IgD-negative memory B cell (primary cell): ENCODE data around the gene MACROH2A1. TPM values are rescaled to one million over a fixed set of nuclear protein-coding genes. Genes with fewer than 3 reads are reported as not detected.
"Not testable (repeated sequence)": the region's sequence is repeated elsewhere in the genome, so short reads cannot be mapped to it uniquely, and the experiment has no call there.

ENCODE experiments used
- H3K27ac Mint-ChIP-seq, 3 donors: one replicate each; pipeline ENCODE4 v1.8.0; 2020 to 2022; ENCODE audit warnings: mild to moderate bottlenecking in 3 of 3, mixed read lengths in 3 of 3, moderate library complexity in 1 of 3
- H3K27me3 Mint-ChIP-seq: one replicate; pipeline ENCODE4 v1.8.0; 2021; ENCODE audit warnings: mixed read lengths
- H3K36me3 Mint-ChIP-seq: one replicate; pipeline ENCODE4 v1.8.0; 2020; ENCODE audit warnings: mild to moderate bottlenecking, mixed read lengths
- H3K4me1 Mint-ChIP-seq, 3 donors: one replicate each; pipeline ENCODE4 v1.8.0; 2020 to 2022; ENCODE audit warnings: mixed read lengths in 3 of 3, mild to moderate bottlenecking in 1 of 3
- H3K4me3 Mint-ChIP-seq, 4 donors: one replicate each; pipeline ENCODE4 v1.8.0; 2020 to 2022; ENCODE audit warnings: mild to moderate bottlenecking in 4 of 4, mixed read lengths in 4 of 4, moderate library complexity in 3 of 4
- H3K9me3 Mint-ChIP-seq, 3 donors: one replicate each; pipeline ENCODE4 v1.8.0; 2020 to 2021; ENCODE audit warnings: mixed read lengths in 3 of 3, mild to moderate bottlenecking in 1 of 3
- polyA plus RNA-seq: library from polyadenylated mRNA; unstranded; fragments of 300-500 nt; fragmentation: Illumina TruSeq; gene quantifications from one replicate; pipeline ENCODE4 v1.2.3, GENCODE V29; 2021

The MACROH2A1 gene
- polyA plus RNA-seq, 1 donor from 2014 or later, result 121 TPM

- H3K27me3 Mint-ChIP-seq, result no peaks in the 10 kb centered on the region
- H3K4me1 Mint-ChIP-seq, result peaks cover 1 to 12% (median 4%) of the 10 kb centered on the region in 3 donors
- H3K36me3 Mint-ChIP-seq, result peaks cover 10% of the 10 kb centered on the region
- no peaks in the 10 kb centered on the region for H3K9me3 Mint-ChIP-seq
- H3K27ac Mint-ChIP-seq, result no peak overlapping the region
- H3K4me3 Mint-ChIP-seq, result no peak overlapping the region
Observed at GRCh38 chr5:135367076-135367475, 32.0 kb downstream of the MACROH2A1 start.

GRCh38 chr5:135365281-135365680 is 33.8 kb downstream of the MACROH2A1 start:
- Mint-ChIP-seq H3K4me3 (no peak overlapping the region), H3K36me3 (peaks cover 12% of the 10 kb centered on the region), H3K27ac (no peak overlapping the region), H3K4me1 (peaks cover 0 to 1% (median 0%) of the 10 kb centered on the region in 3 donors), H3K9me3 (no peaks in the 10 kb centered on the region), H3K27me3 (no peaks in the 10 kb centered on the region)

- Mint-ChIP-seq H3K4me3 (no peak overlapping the region), H3K36me3 (peaks cover 12% of the 10 kb centered on the region), H3K4me1 (peaks cover 0 to 1% (median 0%) of the 10 kb centered on the region in 3 donors), H3K9me3 (no peaks in the 10 kb centered on the region), H3K27ac (no peak overlapping the region), H3K27me3 (no peaks in the 10 kb centered on the region)
Observed at GRCh38 chr5:135364421-135365262, 34.4 kb downstream of the MACROH2A1 start.

DNA sequence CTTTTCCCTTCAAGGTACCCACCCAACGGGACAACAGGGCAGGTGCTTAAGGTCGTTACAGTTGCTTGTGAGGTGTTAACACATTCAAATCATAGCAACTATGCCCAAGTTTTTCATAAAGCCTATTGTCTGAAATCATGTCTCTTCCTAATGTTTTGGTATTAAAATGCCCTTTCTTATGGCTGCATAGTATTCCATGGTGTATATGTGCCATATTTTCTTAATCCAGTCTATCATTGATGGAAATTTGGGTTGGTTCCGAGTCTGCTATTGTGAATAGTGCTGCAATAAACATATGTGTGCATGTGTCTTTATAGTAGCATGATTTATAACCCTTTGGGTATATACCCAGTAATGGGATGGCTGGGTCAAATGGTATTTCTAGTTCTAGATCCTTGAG is 35.7 kb downstream of the MACROH2A1 start:
- not testable (repeated sequence) for H3K27me3 Mint-ChIP-seq, H3K9me3 Mint-ChIP-seq, H3K27ac Mint-ChIP-seq, H3K4me1 Mint-ChIP-seq, H3K4me3 Mint-ChIP-seq
- H3K36me3 Mint-ChIP-seq, result peaks cover 12% of the 10 kb centered on the region

DNA sequence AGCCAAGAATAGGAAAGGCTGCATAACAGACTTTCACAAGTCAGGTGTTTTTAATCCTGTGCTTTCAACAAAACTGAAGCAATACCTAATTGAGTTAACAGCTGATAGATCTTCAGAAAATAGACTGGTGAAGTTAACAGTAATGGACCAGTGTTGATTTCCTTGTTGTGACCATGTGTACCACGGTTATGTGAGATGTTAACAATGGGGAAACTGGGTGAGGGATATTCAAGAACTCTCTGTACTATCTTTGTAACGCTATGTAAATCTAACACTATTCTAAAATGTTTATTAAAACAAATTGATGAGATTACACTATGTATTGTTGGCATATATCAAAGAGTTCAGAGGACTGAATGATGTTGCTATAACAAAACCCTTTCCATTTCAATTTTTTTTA is 36.9 kb downstream of the MACROH2A1 start:
- peaks cover 0 to 2% (median 1%) of the 10 kb centered on the region in 3 donors for H3K4me1 Mint-ChIP-seq

GRCh38 chr5:135360278-135361274 is 38.5 kb downstream of the MACROH2A1 start:
- peaks cover 0 to 2% (median 1%) of the 10 kb centered on the region in 3 donors for H3K4me1 Mint-ChIP-seq
- H3K4me3 Mint-ChIP-seq, result no peak overlapping the region
- H3K36me3 Mint-ChIP-seq, result peaks cover 14% of the 10 kb centered on the region
- H3K27ac Mint-ChIP-seq, result peak overlapping the region in 1 of 3 donors; percentile 47
- no peaks in the 10 kb centered on the region for H3K9me3 Mint-ChIP-seq
- H3K27me3 Mint-ChIP-seq, result no peaks in the 10 kb centered on the region

More for the DNA sequence above, 36.9 kb downstream of the MACROH2A1 start:
- Mint-ChIP-seq H3K9me3 (no peaks in the 10 kb centered on the region), H3K36me3 (peaks cover 14% of the 10 kb centered on the region), H3K27ac (no peak overlapping the region), H3K4me3 (no peak overlapping the region), H3K27me3 (no peaks in the 10 kb centered on the region)

DNA sequence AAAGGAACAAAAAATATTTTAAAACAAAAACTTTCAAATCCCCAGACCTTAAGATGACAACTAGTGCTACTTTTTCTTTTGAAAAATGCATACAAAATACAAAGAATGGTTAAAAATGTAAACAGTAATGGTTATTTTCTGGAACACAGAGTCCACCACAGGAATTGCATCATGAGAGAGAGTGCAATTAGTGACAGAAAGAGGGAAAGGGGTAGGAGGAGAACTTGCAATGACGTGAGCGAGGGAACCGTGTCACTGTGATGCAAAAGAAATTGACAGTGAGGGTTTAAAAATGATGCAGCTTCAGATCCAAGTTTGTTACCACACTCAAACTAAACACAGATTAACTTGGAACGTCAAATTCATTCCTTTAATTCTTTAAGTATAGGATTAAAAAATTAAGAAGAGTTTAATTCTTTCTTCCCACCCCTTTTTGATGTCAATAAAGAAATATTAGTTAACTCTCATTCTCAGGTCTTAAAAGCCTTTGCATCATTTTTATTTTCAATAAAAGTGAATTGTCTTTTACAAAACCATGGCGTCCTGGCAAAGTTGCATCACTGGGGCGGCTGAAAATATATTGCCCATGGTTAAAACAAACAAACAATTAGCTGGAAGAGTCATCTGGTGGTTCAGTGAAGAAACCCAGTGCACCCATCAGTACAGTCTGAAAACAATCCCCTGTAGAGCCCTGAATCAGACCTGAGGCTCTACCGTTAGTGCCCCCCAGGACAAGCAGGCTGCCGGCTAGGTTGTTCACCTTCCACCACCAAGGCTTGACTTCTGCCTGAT is 39.5 kb downstream of the MACROH2A1 start:
- no peak overlapping the region for H3K4me3 Mint-ChIP-seq
- H3K36me3 Mint-ChIP-seq, result peaks cover 13% of the 10 kb centered on the region
- H3K4me1 Mint-ChIP-seq, result peaks cover 0 to 2% (median 0%) of the 10 kb centered on the region in 3 donors
- no peak overlapping the region for H3K27ac Mint-ChIP-seq
- H3K27me3 Mint-ChIP-seq, result no peaks in the 10 kb centered on the region
- no peaks in the 10 kb centered on the region for H3K9me3 Mint-ChIP-seq

DNA sequence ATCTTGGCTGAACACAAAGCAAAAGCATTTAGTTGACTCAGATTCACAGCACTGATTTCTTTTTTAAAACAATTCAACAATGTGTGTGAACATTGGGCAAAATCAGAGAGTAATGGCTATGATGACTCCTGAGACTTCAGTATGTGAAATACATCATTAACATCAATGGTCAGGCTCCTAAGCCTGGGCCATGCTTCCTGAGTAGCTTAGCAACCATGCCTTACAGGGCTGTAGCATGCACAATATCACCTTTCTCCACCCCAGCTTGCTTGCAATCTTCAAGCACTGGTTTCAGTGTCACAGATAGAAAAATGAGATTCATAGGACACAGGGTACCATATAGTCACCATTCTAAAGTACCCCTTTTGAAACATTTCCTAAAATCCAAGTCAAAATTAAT is 41.3 kb downstream of the MACROH2A1 start:
- peaks cover 10% of the 10 kb centered on the region for H3K36me3 Mint-ChIP-seq
- no peak overlapping the region for H3K4me3 Mint-ChIP-seq
- peaks cover 0 to 4% (median 0%) of the 10 kb centered on the region in 3 donors for H3K4me1 Mint-ChIP-seq
- H3K9me3 Mint-ChIP-seq, result no peaks in the 10 kb centered on the region
- peak overlapping the region in 1 of 3 donors; percentile 47 for H3K27ac Mint-ChIP-seq
- H3K27me3 Mint-ChIP-seq, result no peaks in the 10 kb centered on the region

GRCh38 chr5:135356522-135357318 is 42.3 kb downstream of the MACROH2A1 start:
- H3K27me3 Mint-ChIP-seq, result no peaks in the 10 kb centered on the region

DNA sequence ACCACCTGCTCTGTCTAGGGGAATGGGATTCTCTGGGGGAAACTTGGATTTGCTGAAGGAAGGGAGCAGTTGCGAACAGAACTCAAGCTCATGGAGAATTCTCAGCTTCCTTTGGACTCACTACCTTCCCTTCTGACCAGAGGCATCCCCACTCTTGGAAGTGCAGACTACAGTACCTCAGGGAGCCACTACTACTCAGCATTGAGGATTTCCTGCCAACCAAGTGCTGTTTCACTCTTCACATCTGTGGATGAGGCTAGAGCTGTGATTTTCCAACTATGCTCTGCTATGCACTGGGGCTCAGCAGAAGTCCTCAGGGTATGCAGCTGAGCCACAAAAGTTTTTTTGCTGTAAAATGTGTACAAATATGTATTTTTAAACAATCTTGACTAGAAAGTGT is 43.9 kb downstream of the MACROH2A1 start:
- peaks cover 0 to 4% (median 0%) of the 10 kb centered on the region in 3 donors for H3K4me1 Mint-ChIP-seq
- no peak overlapping the region for H3K27ac Mint-ChIP-seq
- no peaks in the 10 kb centered on the region for H3K27me3 Mint-ChIP-seq
- no peaks in the 10 kb centered on the region for H3K9me3 Mint-ChIP-seq
- H3K36me3 Mint-ChIP-seq, result peaks cover 9% of the 10 kb centered on the region
- no peak overlapping the region for H3K4me3 Mint-ChIP-seq

More at GRCh38 chr5:135356522-135357318, 42.3 kb downstream of the MACROH2A1 start:
- Mint-ChIP-seq H3K4me3 (no peak overlapping the region), H3K36me3 (peaks cover 11% of the 10 kb centered on the region), H3K9me3 (no peaks in the 10 kb centered on the region), H3K27ac (peak overlapping the region in 1 of 3 donors; percentile 47), H3K4me1 (peaks cover 0 to 4% (median 0%) of the 10 kb centered on the region in 3 donors)

DNA sequence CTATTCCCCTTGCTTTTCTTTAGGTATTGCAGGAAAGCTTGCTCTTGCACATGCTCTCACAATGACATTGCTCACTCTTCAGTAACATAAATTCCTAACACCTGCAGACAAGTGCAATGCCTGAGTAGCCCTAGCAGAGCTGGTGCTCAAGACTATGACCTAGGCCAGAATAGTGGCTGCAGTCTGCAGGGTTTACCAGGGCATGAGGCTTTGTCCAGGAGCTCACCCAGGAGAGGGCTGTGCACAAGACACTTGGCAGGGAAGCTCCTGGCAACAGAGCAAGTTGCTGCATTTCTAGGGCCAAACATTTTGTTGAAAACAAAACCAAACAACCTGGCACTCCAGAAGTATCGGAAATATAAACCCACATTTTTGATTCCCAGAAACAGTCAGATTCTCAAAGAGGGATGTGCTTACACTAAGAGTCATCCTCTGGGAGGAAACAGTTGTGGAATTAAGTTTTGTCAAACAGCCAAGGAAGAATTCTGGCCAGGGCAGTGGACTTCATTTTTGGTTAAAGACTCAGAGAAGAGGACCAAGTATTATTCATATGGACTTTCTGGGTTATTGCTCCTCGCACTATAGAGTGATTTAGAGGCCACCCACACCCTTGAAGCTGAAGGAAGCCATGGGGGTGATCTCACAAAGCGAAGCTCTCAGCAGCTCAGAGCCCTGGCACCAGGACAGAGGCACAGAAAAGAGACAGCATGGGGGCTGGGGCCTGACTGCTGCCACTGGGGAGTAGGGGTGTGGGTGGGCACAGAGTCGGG is 44.9 kb downstream of the MACROH2A1 start:
- no peak overlapping the region for H3K27ac Mint-ChIP-seq
- peaks cover 11% of the 10 kb centered on the region for H3K36me3 Mint-ChIP-seq

DNA sequence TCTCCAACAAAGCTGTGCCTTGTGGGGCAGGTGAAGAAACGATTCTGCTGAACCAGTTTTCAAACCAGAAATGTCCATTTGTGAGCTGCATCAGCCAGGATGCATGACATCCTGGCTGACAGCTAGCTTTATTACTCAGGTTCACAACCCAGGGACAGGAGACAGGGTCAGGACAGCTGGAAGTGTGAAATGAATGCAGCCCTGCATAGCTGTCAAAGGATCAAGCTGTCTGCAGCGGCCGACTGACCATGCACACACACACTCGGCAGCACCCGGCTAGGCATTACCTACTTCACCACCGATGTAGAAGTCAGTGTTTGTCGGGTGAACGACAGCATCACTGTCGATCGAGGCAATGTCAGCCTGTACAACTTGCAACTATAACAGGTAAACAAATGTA is 48.5 kb downstream of the MACROH2A1 start:
- H3K9me3 Mint-ChIP-seq, result no peaks in the 10 kb centered on the region
- H3K4me3 Mint-ChIP-seq, result no peak overlapping the region
- H3K27me3 Mint-ChIP-seq, result no peaks in the 10 kb centered on the region
- H3K36me3 Mint-ChIP-seq, result peaks cover 8% of the 10 kb centered on the region
- H3K27ac Mint-ChIP-seq, result peak overlapping the region in 1 of 3 donors; percentile 0
- peaks cover 12 to 15% (median 14%) of the 10 kb centered on the region in 3 donors for H3K4me1 Mint-ChIP-seq

More for the DNA sequence above, 44.9 kb downstream of the MACROH2A1 start:
- Mint-ChIP-seq H3K4me3 (no peak overlapping the region), H3K27me3 (no peaks in the 10 kb centered on the region), H3K4me1 (peaks cover 0 to 4% (median 0%) of the 10 kb centered on the region in 3 donors), H3K9me3 (no peaks in the 10 kb centered on the region)

DNA sequence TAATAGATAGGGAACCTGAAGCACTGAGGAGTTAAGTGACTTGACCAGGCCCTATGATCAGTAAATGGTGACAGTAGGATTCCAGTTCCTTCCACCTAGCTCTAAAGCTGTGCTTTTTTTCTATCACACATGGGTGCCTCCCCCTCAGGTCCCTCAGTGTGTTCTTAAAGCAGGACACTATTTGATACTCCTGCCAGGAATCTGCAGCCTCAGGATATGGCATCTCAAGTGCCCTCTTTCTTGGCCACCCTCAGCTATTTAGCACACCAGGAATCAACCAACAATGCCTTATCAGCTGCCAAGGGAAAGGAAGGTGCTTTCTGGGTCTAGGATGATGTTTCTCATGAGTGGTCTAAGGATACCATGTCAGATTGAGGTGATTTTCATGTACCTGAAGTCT is 49.1 kb downstream of the MACROH2A1 start:
- no peaks in the 10 kb centered on the region for H3K9me3 Mint-ChIP-seq
- H3K4me1 Mint-ChIP-seq, result peaks cover 12 to 20% (median 14%) of the 10 kb centered on the region in 3 donors
- H3K27me3 Mint-ChIP-seq, result no peaks in the 10 kb centered on the region
- peaks cover 8% of the 10 kb centered on the region for H3K36me3 Mint-ChIP-seq
- H3K4me3 Mint-ChIP-seq, result no peak overlapping the region
- H3K27ac Mint-ChIP-seq, result no peak overlapping the region
